ENCODE results near the gene MEGF11. TPM values are rescaled to one million over a fixed set of nuclear protein-coding genes. Genes with fewer than 3 reads are reported as not detected.
A peak's percentile ranks its signal among the peaks of the same experiment; 100 is the strongest.

Gene MEGF11
- total RNA-seq, 4 donors from 2014 or later = 0.97 to 10.6 (median 4.0) TPM

- WGBS, 2 donors = 72 to 76% methylated on average over 2 of the region's 2 CpGs
- H3K4me3 ChIP-seq (ENCODE audit: low read depth, poor library complexity, severe bottlenecking) = no peak overlapping the region
- intact Hi-C loops (cut with DNase I; ENCODE audit: low total_unique reads) = no loop called here
- DNase-seq (ENCODE audit: low spot score in 2 of 2) = no peak
- TF ChIP-seq CTCF (IDR thresholded peaks at IDR 0.05) = no peak
- no peak for TF ChIP-seq POLR2A (IDR thresholded peaks at IDR 0.05)
Measured at GRCh38 chr15:66069751-66070150, 183.8 kb downstream of the MEGF11 start.

DNA sequence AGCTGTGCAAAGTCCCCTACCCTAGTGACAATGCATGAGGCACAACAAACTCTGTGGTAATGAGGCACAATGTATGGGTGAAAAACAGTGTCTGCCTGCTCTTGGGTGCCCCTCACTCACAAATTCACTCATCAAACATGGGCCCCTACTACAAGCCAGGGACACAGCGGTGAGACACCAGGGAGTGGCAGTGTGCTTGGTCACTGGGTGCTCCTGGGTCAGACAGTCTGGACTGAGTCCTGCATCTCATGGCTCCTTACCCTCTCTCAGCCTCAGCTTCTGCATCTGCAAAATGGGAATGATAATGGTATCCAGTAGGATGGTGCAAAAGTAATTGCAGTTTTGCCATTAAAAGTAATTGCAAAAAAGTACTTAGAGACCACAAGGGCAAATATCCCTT is 184.7 kb downstream of the MEGF11 start:
- H3K4me3 ChIP-seq (ENCODE audit: low read depth, poor library complexity, severe bottlenecking) = no peak overlapping the region
- WGBS, 2 donors = 100% methylated on average over 1 of the region's 1 CpG
- DNase-seq (ENCODE audit: low spot score in 2 of 2) = no peak
- TF ChIP-seq POLR2A (IDR thresholded peaks at IDR 0.05) = no peak
- TF ChIP-seq CTCF (IDR thresholded peaks at IDR 0.05) = no peak
- intact Hi-C loops (cut with DNase I; ENCODE audit: low total_unique reads) = no loop called here

DNA sequence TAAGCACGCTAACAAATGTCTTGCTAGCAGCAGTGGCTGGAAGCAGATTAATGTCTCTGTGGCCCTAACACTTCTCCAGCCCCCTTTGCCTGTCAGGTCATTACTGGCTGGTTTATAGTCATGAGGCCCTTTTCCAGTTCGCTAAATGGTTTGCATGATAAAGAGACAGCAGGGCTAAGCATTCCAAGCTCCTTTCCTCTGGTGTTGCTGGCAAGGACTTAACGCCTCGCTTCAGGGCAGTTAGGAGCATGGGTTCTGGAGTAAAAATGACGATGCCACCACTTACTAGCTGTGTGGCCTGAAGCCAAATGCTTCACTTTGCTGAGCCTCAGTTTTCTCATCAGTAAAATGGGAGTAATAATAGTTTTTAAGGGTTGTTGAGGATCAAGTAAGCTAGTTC is 185.9 kb downstream of the MEGF11 start:
- intact Hi-C loops (cut with DNase I; ENCODE audit: low total_unique reads) = no loop called here
- no peak overlapping the region for H3K4me3 ChIP-seq (ENCODE audit: low read depth, poor library complexity, severe bottlenecking)
- DNase-seq (ENCODE audit: low spot score in 2 of 2) = peak in 1 of 2 donors; percentile 2
- WGBS, 2 donors = 73 to 76% methylated on average over 5 of the region's 5 CpGs
- TF ChIP-seq POLR2A (IDR thresholded peaks at IDR 0.05) (no peak), CTCF (IDR thresholded peaks at IDR 0.05) (no peak)

GRCh38 chr15:66066481-66066880 is 187.1 kb downstream of the MEGF11 start:
- WGBS, 2 donors = 46 to 52% methylated on average over 6 of the region's 6 CpGs
- TF ChIP-seq POLR2A (IDR thresholded peaks at IDR 0.05) (no peak), CTCF (IDR thresholded peaks at IDR 0.05) (no peak)
- H3K4me3 ChIP-seq (ENCODE audit: low read depth, poor library complexity, severe bottlenecking) = no peak overlapping the region
- peak in 1 of 2 donors; percentile 81 for DNase-seq (ENCODE audit: low spot score in 2 of 2)
- intact Hi-C loops (cut with DNase I; ENCODE audit: low total_unique reads) = no loop called here

- 11 to 34% methylated on average over 4 of the region's 4 CpGs for WGBS, 2 donors
- no peak for TF ChIP-seq CTCF (IDR thresholded peaks at IDR 0.05)
- TF ChIP-seq POLR2A (IDR thresholded peaks at IDR 0.05) = no peak
- H3K4me3 ChIP-seq (ENCODE audit: low read depth, poor library complexity, severe bottlenecking) = no peak overlapping the region
- intact Hi-C loops (cut with DNase I; ENCODE audit: low total_unique reads) = no loop called here
- peak in 1 of 2 donors; percentile 58 for DNase-seq (ENCODE audit: low spot score in 2 of 2)
Measured at GRCh38 chr15:66066005-66066404, 187.5 kb downstream of the MEGF11 start.

GRCh38 chr15:66065325-66065724 is 188.2 kb downstream of the MEGF11 start:
- H3K4me3 ChIP-seq (ENCODE audit: low read depth, poor library complexity, severe bottlenecking) = no peak overlapping the region
- no peak for TF ChIP-seq POLR2A (IDR thresholded peaks at IDR 0.05)
- TF ChIP-seq CTCF (IDR thresholded peaks at IDR 0.05) = no peak
- WGBS, 2 donors = 53 to 55% methylated on average over 6 of the region's 6 CpGs
- intact Hi-C loops (cut with DNase I; ENCODE audit: low total_unique reads) = no loop called here
- no peak for DNase-seq (ENCODE audit: low spot score in 2 of 2)
